ENCODE measurements around the gene RARG.
"Not testable (repeated sequence)": the region's sequence is repeated elsewhere in the genome, so short reads cannot be mapped to it uniquely, and the experiment has no call there.

Gene RARG

DNA sequence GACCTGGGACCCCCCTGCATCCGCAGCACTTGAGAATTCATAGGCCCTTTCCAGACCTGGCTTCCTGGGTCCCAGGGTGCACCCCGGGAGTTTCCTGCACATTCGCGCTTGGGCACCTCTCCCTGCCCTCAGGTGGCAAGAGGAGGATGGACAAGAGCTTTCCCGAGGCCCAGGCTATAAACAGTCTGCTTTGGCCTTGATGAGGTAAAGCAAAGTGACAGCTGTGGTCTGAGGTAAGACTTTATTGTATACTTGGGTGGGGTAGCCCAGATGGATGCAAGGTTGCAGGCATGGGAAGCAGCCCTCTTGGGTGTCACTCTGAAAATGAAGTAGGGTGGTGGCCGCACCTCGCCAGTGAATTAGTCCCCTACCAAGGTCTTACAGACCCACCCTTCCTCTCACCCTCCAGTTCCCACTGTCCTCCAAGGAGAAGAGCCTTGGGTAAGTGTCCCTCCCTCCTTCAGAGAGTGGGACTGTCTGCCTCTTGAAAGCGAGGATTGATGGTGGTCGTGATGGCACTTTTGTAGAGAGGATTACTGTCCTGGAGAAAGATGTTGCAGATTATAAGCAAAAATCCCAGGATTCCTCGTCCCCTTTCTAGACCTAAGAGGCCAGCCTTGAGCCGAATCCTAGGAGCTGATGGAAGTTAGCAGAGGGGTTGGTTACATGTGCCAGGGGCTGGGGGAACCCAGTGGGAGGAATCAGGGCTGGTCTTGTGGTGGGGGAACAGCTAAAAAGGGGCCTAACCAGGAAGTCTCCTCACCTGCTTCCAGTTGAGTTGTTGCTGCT lies 40.7 kb downstream of the RARG start:
- DNase-seq: no peak

DNA sequence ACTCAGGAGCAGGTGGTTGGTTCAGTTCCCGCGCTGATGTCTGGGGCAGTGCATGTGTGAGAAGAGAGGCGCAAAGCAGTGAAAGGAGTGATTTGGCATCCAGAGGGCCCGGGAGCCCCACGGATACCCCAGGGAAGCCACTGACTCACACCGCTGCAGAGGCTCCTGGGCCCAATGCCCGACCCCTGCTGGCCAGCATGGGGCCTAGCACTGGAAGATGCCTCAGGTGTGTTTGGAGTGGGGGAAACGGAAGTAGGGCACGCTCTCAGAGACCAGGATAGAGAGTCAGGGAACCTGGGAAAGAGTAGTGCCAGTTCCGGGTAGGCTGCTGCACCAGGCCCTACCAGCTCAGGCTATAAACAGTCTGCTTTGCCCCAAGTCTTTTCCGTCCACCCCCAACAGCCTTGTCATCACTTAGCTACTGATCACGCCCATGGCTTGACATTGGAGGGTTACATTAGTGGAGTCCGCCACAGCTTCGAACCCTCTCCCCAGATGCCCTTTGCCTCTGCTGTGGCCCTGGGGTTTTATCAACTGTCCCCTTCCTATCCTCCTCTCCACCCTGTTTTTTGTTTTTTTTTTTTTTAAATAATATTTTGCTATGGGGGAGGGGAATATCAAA lies 41.8 kb downstream of the RARG start:
- no peak for DNase-seq

DNA sequence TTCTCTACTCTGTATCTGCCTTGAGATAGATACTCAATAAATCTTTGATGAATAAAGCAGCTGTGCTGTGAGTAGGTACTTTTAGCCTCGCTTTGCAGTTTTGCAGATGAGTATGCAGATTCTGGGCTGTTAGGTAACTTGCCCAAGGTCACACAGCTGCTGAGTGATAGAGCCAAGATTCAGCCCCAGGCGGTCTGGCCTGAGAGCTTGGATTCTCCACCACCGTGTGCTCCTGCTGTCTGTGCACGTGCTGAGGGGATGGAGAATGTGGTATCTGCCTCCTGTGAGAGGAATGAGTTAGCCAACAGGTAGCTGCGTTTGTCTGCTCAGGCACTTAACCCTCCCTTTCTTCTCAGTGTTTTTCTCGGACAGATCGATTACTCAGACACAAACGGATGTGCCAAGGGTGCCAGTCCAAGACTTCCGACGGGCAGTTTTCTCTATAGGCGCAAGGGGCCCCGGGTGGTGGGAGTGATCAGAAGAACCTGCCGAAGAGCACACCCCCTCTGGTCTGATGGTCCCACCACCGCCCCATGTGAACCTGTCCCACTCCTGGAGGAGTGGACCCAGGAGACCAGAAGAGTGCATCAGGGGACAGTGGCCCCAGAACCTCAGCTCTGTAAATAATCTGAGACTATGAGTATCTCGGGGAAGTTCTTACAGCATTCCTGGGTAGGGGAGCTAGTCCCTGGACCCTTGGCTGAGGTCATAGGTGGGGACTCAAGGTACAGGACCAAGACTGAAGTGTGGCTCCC lies 44.7 kb downstream of the RARG start:
- no peak for DNase-seq

DNA sequence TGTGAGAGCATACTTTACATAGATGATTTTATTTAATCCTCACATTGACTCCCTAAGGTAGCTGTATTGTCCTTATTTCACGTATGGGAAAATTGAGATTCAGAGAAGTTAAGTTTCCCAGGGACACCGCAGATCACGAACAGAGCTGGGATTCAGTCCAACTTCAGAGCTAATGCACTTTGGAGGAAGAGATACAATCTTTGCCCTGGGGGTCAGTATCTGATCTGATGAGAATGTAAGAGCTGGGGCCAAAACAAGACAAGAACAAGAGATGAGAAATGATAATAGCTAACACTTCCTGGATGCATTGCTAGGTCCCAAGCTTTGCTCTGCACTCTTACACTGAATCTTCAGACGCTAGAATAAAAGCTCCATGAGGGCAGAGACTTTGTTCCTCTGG lies 45.3 kb downstream of the RARG start:
- DNase-seq: no peak

DNA sequence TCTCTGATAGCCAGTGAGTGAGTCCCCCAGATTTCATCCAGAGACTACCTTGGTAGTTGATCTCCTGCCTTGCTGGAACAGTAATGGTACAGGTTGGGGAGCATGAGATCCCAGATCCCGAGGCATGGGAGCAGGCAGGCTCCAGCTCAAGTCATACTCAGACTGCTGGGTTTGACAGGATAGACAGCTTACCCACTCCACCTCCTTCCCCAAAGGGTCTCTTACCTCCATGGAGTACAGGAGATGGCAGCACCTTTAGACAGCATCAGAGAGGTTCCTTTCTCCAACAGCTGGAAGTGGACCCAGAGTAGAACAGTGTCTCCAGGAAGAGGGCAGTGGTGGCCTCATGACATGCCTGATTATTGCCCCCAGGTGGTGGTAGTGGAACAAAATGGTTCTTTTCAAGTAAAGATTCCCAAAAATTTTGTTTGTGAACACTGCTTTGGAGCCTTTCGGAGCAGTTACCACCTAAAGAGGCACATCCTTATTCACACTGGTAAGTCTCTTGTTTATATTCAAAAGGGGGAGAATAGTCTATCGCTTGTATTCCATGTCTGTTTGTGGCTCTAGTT lies 46.3 kb downstream of the RARG start:
- DNase-seq: no peak

DNA sequence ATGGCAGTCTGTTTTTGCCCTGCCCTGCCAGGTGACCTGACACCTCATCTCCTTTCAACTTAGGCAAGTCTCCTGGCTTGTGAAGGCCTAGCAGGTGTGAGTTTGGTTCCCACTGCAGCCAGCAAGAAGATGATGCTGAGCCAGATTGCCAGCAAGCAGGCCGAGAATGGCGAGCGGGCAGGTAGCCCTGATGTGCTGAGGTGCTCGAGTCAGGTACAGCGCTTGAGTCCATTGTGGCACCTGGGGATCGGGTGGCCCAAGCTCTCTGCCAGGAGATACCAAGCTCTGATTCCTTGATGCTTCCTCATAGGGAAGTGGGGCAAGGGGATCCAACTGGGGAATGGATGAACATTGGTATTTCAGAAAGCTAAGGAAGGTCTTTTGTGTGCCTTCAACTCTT lies 47.2 kb downstream of the RARG start:
- no peak for DNase-seq

DNA sequence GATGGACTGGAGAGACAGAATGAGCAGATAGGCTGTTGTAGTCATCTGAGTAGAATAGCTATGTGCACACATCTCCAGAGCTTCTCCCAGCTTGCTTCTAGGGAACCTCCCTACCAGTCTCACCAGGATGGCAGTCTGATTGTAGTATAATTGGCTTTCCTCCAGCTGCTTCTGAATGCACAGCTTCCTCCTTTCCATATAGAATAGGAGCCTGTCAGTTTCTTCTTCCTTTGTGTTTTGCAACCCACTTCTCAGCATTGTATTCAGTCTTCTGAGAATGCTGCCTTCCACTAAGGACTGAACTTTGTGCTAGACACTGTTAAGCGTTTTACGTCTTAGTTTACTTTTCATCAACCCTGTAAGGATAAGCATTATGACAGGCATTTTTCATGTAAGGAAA lies 49.1 kb downstream of the RARG start:
- no peak for DNase-seq

DNA sequence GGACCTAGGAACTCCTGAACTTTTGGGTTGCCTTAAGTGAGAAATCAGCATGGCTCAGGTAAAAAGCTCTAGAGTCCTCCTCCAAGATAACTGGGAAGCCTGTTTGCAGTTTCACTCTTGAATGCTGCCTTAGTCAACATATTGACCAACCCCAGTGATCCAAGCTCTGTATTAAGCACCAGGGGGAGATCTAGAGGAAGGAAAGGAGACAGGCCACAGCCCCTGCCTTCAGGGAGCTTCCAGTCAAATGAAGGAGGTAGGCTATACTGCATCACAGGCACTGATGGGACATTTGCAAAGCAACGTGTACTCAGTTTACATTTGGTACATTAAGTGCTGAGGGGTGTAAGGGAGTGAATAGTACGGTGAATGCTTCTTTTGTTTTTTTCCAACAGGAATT lies 50.1 kb downstream of the RARG start:
- DNase-seq: no peak

DNA sequence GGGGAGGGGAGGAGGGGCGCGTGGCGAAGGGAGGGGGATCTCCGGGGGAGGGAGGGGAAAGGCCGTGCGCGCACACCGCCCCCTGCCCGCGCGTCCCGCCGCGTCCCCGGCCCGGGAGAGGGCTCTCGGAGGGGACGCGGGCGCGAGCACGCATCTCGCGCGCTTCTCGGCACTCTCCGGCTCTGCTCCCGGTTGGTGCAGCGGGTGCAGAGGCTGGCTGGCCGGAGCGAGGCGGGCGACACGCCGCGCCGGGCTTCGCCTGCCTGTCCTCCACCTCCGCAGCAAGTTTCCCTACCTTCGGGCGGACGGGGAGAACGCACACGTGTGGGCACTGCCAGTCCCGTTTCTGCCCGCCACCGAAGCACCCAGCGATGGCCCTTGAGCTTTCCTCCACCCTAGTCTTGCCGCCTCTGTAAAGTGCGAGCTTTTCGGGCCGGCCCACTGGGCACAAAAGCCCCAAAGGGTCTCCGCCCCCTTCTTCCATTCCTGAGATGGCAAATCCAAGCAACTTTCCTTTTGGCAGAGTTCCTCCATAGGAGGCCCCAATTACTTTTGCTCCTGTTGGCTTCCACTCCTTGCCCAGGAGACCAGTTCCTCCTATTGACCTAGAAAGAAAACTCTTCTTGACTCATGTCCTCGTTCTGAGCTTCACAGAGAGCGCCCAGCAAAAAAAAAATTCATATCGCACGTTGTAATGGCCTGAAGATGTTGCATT lies 50.9 kb downstream of the RARG start:
- DNase-seq: peak in 5 of 14 donors; percentile 85 to 94 (median 92)

DNA sequence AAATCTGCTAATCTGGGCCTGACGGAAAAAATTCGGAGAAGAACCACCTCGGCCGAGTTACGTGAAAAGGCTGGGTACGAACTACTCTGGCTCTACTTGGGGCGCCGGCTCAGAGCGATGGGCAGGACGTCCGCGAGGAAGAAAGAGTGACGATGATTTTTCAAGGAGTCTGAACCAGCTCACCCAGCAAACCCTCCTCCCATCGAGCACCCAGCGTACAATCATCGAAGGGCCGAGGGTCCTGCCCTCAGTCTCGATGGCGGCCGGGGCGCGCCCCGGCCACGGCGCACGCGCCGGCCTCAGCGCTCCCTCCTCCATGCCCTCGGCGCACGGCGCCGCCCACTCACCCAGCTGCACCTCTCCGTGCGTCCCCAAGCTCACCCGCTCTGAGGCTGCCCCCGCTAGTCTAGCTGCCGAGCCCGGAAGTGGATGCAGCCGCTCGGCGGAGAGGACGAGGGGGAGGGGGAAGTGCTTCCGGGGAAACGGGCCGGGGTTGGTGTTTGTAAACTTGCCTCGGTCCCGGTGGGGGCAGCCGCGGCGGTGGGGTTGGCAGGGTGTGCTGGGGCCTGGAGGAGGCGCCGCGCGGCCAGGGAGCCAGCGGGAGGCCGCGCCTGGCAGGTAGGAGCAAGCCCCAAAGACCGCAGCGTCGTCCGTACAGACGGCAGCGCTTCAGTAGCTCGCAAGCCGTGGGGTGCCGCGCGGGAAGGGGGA lies 51.6 kb downstream of the RARG start, which contains the start of the genes CSAD and ZNF740:
CSAD (minus strand) TSS at position 706 of the 711 bp plus-strand sequence. CDS start 7,455 bp downstream, outside the sequence.
ZNF740 (plus strand) TSS at position 503 of the 711 bp plus-strand sequence. CDS start 1,262 bp downstream, outside the sequence.
- peak; percentile 81 to 98 (median 94) for DNase-seq

DNA sequence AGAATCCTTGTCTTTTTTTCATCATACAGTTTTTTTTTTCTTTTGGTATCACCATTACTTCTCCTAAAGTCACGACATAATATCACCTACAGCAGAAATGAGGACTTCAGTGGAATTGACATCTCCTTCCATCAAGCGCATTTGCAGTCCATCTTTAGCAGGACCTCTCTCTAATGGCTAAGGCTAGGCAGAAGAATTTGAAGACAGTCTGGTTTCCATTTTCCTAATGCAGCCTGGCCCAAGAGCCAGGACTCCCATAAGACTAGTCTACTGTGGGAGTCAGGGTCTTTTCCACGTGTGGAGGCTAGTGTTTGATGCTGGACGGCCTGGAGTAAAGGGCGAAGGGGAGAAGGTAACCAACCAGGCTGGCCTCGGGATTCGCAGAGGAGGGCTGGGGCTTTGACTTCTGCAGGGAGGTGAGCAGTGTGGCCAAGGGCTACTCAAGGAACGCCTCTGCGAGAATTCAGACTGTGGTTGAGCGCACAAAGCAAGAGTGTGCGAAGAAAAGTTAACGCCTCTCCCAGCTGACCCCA lies 52.3 kb downstream of the RARG start:
- peak in 10 of 14 donors; percentile 36 to 86 (median 67) for DNase-seq

DNA sequence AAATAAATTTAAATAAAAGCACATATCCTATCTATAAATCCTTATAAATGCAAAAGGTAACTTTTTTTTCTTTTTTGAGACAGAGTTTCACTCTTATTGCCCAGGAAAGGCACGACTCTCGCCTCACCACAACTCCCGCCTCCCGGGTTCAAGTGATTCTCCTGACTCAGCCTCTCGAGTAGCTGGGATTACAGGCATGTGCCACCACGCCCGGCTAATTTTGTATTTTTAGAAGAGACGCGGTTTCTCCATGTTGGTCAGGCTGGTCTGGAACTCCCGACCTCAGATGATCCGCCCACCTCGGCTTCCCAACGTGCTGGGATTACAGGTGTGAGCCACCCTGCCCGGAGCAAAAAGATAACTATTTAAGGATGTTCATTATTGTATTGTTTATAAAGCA lies 53.2 kb downstream of the RARG start:
- not testable (repeated sequence) for DNase-seq

DNA sequence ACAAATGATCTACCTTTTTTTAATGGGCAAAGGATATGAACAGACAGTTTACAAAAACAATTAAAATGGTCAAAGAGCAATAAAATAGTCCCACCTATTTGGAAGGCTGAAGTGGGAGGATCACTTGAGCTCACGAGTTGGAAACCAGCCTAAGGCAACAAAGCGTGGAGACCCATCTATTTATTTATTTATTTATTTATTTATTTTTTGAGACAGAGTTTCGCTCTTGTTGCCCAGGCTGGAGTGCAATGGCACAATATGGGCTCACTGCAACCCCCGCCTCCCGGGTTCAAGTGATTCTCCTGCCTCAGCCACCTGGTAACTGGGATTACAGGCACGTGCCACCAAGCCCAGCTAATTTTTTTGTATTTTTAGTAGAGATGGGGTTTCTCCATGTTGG lies 54.6 kb downstream of the RARG start:
- not testable (repeated sequence) for DNase-seq

DNA sequence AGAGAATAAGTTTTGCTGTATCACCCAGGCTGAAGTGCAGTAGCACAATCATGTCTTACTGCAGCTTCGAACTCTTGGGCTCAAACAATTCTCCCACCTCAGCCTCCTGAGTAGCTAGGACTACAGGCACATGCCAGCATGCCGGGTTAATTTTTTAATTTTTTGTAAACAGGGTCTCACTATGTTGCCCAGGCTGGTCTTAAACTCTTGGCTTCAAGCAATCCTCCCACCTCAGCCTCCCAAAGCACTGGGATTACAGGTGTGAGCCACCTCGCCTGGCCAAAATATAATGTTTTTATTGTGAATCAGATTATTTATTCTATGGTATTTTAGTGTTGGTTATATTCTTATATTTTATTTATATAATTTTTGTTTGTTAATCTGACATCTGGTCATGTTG lies 55.3 kb downstream of the RARG start:
- no peak for DNase-seq

DNA sequence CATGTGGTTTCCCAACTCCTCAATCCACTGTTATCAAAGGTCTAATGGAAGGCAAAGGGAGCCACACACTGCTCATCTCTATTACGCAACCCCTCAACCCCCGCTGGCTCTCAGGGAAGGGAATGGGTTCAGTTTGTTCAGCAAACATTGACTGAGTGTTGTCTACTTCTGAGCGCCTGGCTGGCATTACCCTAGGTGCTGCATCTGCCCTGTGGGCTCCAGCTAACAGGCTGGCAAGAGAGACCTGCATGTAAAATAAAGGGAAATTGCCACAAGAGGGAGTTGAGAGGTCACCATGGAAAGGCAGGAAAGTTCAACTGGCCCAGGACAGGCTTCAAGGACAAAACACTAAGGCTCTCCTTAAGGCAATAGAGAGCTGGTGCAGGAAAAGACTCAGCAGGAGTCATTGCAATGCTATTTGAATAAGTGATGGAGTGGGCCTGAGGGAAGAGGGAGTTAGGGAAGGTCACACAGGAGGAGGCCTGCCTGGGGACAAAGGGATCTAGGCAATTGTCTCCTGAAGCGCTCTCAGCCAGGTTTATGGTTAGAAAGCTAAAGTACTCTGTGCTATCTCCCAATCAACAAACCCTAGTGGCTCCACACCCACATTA lies 57.0 kb downstream of the RARG start:
- no peak for DNase-seq

DNA sequence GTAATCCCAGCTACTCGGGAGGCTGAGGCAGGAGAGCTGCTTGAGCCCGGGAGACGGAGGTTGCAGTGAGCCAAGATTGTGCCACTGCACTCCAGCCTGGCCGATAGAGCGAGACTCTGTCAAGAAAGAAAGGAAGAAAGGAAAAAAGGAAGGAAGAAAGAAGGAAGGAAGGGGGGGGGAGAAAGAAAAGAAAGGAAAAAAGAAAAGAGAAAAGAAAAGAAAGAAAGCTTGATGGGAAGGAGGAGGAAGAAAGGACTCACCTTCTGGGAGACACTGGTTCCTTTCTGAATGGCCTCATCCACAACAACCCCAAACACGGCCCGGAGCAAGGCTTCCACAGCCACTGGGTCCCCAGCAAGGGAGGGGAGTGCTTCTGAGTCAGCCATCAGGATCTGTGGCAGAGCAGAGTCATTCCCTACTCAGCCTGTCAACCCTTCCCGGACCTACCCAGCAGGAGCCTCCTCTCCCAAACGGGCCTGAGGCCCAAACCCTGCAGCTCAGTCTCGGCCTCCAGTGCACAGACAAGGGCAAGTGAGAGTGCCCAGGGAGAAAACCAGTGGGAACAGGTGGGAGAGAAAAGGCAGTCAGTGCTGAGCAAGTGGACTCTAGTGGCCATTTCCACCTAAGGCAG lies 58.8 kb downstream of the RARG start:
- no peak for DNase-seq

DNA sequence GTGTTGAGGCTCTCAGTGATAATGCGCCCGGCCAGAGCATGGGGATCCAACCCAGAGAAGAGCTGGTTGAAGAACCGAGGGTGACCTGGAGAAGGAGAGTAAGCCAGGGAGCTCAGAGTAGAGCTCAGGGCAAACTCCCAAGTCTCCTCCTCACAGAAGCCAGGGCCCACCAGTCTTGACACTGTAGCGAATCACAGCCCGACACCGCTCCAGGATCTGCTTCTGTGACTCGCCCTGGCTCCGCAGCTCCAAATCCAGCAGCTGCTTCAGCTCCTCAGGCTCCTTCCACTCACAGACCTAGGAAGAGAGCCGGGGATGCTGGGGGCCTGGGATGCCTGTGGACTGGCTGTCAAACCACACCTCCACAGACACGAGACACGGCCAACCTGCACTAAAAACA lies 59.7 kb downstream of the RARG start:
- DNase-seq: no peak

DNA sequence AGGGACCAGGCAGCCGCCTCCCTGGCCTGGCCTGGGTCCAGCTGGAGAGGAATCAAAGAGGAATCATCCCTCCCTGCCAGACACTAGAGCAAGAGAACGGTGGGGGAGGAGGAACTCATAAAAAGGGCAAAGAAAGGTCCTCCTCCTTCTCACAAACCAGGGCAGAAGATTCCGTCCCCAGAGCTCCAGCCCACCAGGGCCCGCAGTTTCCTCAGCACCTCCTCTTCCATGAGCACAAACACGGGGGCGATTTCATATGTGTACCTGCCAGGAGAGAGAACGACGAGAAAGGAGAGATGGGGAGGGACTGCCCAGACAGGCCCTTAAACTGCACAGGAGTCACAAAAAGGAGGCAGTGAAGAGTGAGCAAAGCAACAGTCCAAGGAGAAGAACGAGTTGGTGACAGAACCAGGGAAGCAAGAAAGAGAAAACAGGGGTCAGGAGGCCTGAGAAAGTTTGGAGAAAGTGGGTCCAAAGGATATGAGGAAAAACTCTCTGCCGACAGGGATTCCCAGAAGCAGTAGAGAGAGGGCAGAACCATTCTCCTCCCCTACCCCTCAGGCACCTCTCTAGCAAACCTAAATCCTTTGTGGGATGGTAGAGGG lies 60.2 kb downstream of the RARG start:
- DNase-seq: no peak

DNA sequence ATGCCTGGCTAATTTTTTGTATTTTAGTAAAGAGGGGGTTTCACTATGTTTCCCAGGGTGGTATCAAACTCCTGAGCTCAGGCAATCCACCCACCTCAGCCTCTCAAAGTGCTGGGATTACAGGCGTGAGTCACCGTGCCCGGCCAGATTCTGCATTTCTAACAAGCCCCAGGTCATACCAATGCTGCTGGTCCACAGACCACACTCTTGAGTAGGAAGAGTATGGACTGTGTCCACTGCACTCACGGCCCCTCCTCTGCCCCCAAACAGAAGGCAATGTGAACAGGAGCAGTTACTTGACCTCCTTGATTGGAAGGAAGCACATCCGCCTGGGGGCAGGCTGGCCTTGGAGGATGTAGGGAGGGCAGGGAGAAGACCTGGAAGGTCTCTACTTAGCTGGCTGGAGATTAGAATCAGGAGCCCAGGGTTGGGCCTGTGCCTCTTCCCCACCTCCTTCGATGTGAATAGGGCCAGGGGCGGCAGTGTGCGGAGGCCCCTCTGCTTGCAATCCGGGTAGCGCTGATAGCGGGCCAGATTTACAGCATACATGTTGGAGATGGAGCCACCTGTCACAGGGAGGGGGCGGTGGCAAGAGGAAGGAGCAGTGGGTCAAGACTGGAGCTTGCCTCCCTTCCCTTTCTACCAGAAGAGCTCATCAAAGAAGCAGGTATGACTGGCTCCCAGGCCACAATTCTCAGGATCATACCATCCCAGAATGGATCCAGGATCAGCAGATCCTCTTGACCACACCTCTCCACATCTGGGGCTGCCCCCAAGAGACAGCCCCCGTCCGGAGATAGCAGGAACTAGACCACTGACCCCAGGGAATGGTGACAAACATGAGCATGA lies 60.9 kb downstream of the RARG start:
- DNase-seq: no peak
